OCI-LY3 (cell line): ENCODE measurements around the gene NAA20.

ENCODE experiments used
- CTCF ChIP-seq: fragments of 200-600, 300-600 bp; sonication (generic); IDR thresholded peaks from 2 replicates; pipeline ENCODE4 v1.5.1; 2014; ENCODE audit warnings: antibody characterized with exemption, low read length, low read depth
- EZH2phosphoT487 ChIP-seq: fragments of 200-600 bp; shearing (Covaris generic); IDR thresholded peaks from 2 replicates; pipeline ENCODE4 v1.6.1; 2018; ENCODE audit warnings: antibody characterized with exemption, mixed run types, low read depth

GRCh38 chr20:19975901-19976300 is 41.3 kb upstream of the NAA20 start:
- TF ChIP-seq CTCF, result no peak
- TF ChIP-seq EZH2phosphoT487, result no peak
